ENCODE measurements around the gene CTRL.
"Not testable (repeated sequence)": the region's sequence is repeated elsewhere in the genome, so short reads cannot be mapped to it uniquely, and the experiment has no call there.

The CTRL gene

DNA sequence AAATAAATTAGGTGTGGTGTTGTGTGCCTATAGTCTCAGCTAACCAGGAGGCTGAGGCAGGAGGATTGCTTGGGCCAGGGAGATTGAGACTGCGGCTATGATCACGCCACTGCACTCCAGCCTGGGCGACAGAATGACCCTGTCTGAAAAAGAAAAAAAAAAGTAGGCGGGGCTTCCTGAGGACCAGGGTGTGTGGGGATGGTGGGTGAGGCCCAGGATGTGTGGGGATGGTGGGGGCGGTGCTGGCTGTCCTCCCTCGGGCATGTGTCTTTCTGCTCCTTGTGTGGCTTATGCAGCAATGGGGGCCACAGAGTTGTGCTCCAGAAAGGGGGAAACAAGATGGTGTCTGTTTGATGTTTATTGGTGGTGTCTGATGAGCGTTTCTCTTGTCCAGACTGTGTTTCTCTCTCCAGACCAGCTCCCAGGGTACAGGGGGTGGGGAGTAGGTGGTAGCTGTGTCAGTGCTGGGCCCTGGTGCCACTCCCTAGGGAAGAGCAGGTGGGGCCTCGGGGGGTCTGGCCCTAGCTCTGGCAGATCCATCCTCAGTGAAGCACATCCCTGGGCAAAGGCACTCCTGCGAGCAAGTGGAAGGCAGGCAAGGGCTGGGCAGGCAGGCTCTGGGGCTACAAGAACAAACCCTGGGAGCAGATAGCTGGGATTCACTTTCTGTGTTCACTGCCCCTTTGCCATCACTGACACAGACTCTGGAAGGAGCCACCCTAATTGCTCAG, 10.0 kb upstream of the CTRL start:
- H3K36me3 Mint-ChIP-seq (ENCODE audit: low read depth): peaks cover 10% of the 10 kb centered on the region
- no peak overlapping the region for H3K4me3 Mint-ChIP-seq
- no peaks in the 10 kb centered on the region for H3K27me3 Mint-ChIP-seq (ENCODE audit: low read depth)
- TF ChIP-seq CTCF (IDR thresholded peaks at IDR 0.05; ENCODE audit: unreplicated experiment in 3 of 3): no peak
- H3K9me3 Mint-ChIP-seq: no peaks in the 10 kb centered on the region
- H3K27ac Mint-ChIP-seq: no peak overlapping the region
- peaks cover 8% of the 10 kb centered on the region for H3K4me1 Mint-ChIP-seq

GRCh38 chr16:67940446-67941089, 8.9 kb upstream of the CTRL start:
- Mint-ChIP-seq H3K9me3 (no peaks in the 10 kb centered on the region), H3K36me3 (ENCODE audit: low read depth) (peaks cover 7% of the 10 kb centered on the region), H3K27ac (no peak overlapping the region), H3K4me3 (no peak overlapping the region), H3K27me3 (ENCODE audit: low read depth) (no peaks in the 10 kb centered on the region), H3K4me1 (peaks cover 12% of the 10 kb centered on the region)
- no peak for TF ChIP-seq CTCF (IDR thresholded peaks at IDR 0.05; ENCODE audit: unreplicated experiment in 3 of 3)

DNA sequence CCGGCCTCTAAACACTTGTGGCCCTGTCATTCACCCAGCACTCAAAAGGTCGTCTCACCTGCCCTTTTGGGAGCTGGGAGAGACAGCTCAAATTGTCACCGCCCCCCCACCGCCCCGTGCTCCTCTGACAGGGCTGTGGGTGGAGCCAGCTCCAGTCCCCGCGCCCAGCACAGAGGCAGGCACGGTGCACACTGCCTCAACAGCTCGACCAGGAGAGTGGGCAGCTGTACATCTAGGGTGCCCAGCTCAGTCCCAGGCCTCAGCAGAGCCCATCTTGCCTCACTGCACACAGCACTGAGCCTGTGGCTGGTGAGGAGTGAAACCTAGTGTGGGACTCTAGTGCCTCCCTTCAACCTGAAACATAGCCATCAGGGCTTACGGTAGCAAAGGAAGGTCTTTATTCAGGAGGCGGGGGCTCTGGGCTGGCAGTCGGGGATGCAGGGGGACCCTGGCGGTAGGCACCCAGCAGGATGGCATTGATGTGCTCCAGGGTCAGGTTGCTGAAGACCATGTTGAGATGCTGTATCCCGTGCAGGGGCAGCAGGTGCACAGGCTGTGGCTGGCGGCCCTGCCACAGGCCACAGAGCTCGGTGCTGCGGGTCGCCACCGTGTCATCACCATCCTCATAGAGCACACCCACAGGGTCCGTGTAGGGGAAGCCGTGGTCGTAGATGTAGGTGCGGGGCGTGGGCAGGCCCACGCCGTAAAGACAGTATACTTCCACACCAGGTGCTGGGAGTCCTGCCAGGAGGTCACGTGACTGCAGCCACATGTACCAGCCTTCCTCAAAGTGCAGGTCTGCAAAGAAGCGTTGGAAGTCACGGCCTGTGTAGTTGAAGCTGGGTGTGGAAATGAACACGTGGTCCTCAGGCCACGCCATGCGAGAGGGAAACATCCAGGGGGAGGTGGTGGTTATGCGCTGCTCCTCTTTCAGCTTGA, 8.1 kb upstream of the CTRL start:
- Mint-ChIP-seq H3K36me3 (ENCODE audit: low read depth) (peaks cover 7% of the 10 kb centered on the region), H3K27ac (no peak overlapping the region), H3K27me3 (ENCODE audit: low read depth) (no peaks in the 10 kb centered on the region), H3K4me1 (peaks cover 20% of the 10 kb centered on the region), H3K4me3 (no peak overlapping the region), H3K9me3 (no peaks in the 10 kb centered on the region)
- TF ChIP-seq CTCF (IDR thresholded peaks at IDR 0.05; ENCODE audit: unreplicated experiment in 3 of 3): no peak

DNA sequence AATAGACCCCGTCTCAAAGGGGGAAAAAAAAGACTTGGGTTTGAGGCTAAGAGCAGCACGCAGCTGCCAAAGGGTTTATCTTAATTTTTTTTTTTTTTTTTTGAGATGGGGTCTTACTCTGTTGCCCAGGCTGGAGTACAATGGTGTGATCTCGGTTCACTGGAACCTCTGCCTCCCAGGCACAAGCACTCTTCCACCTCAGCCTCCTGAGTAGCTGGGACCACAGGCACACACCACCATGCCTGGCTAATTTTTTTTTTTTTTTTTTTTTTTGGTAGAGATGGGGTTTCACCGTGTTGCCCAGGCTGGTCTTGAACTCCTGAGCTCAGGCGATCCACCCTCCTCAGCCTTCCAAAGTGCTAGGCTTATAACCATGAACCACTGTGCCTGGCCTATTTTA, 6.1 kb upstream of the CTRL start:
- not testable (repeated sequence) for H3K9me3 Mint-ChIP-seq; H3K36me3 Mint-ChIP-seq (ENCODE audit: low read depth); H3K27me3 Mint-ChIP-seq (ENCODE audit: low read depth)
- peak overlapping the region in 1 of 3 experiments; percentile 99 for H3K27ac Mint-ChIP-seq
- peaks cover 30% of the 10 kb centered on the region for H3K4me1 Mint-ChIP-seq
- H3K4me3 Mint-ChIP-seq: peak overlapping the region; percentile 100

- TF ChIP-seq CTCF (IDR thresholded peaks at IDR 0.05; ENCODE audit: unreplicated experiment in 3 of 3): no peak
- H3K9me3 Mint-ChIP-seq: no peaks in the 10 kb centered on the region
- H3K27ac Mint-ChIP-seq: peak overlapping the region; percentile 99 to 100 (median 99)
- peaks cover 4% of the 10 kb centered on the region for H3K36me3 Mint-ChIP-seq (ENCODE audit: low read depth)
- peak overlapping the region; percentile 100 for H3K4me3 Mint-ChIP-seq
- peaks cover 30% of the 10 kb centered on the region for H3K4me1 Mint-ChIP-seq
- H3K27me3 Mint-ChIP-seq (ENCODE audit: low read depth): no peaks in the 10 kb centered on the region
Measured at GRCh38 chr16:67936880-67937605, 5.4 kb upstream of the CTRL start.

Measured in nephron (organoid).